ENCODE results near the gene FSTL4.

Gene FSTL4

GRCh38 chr5:133360693-133361472 is 251.5 kb downstream of the FSTL4 start:
- DNase-seq: no peak

- DNase-seq: no peak
Observed at GRCh38 chr5:133359861-133360260, 252.5 kb downstream of the FSTL4 start.

GRCh38 chr5:133358271-133358670 is 254.1 kb downstream of the FSTL4 start:
- no peak for DNase-seq

GRCh38 chr5:133357758-133358157 is 254.6 kb downstream of the FSTL4 start:
- DNase-seq: no peak

- DNase-seq: no peak
Observed at GRCh38 chr5:133356984-133357421, 255.3 kb downstream of the FSTL4 start.

- DNase-seq: no peak
Observed at GRCh38 chr5:133356396-133356983, 255.9 kb downstream of the FSTL4 start.

- DNase-seq: no peak
Observed at GRCh38 chr5:133354323-133355185, 257.8 kb downstream of the FSTL4 start.

- no peak for DNase-seq
Observed at GRCh38 chr5:133353741-133354140, 258.6 kb downstream of the FSTL4 start.

GRCh38 chr5:133348406-133348805 is 263.9 kb downstream of the FSTL4 start:
- no peak for DNase-seq

GRCh38 chr5:133347039-133347438 is 265.3 kb downstream of the FSTL4 start:
- DNase-seq: no peak

GRCh38 chr5:133344266-133344665 is 268.1 kb downstream of the FSTL4 start:
- no peak for DNase-seq

- DNase-seq: no peak
Observed at GRCh38 chr5:133343196-133343595, 269.1 kb downstream of the FSTL4 start.

- no peak for DNase-seq
Observed at GRCh38 chr5:133341915-133342710, 270.2 kb downstream of the FSTL4 start.

- no peak for DNase-seq
Observed at GRCh38 chr5:133341296-133341695, 271.0 kb downstream of the FSTL4 start.

- DNase-seq: no peak
Observed at GRCh38 chr5:133340822-133341221, 271.5 kb downstream of the FSTL4 start.

GRCh38 chr5:133340002-133340755 is 272.2 kb downstream of the FSTL4 start:
- DNase-seq: no peak

- no peak for DNase-seq
Observed at GRCh38 chr5:133338504-133339355, 273.6 kb downstream of the FSTL4 start.

GRCh38 chr5:133337795-133338445 is 274.4 kb downstream of the FSTL4 start:
- DNase-seq: no peak

GRCh38 chr5:133336969-133337410 is 275.4 kb downstream of the FSTL4 start:
- DNase-seq: no peak

All from activated CD4-positive, CD25-positive, alpha-beta regulatory T cell (primary cell).